Measurements from ENCODE around the gene KAZN.

Gene KAZN

DNA sequence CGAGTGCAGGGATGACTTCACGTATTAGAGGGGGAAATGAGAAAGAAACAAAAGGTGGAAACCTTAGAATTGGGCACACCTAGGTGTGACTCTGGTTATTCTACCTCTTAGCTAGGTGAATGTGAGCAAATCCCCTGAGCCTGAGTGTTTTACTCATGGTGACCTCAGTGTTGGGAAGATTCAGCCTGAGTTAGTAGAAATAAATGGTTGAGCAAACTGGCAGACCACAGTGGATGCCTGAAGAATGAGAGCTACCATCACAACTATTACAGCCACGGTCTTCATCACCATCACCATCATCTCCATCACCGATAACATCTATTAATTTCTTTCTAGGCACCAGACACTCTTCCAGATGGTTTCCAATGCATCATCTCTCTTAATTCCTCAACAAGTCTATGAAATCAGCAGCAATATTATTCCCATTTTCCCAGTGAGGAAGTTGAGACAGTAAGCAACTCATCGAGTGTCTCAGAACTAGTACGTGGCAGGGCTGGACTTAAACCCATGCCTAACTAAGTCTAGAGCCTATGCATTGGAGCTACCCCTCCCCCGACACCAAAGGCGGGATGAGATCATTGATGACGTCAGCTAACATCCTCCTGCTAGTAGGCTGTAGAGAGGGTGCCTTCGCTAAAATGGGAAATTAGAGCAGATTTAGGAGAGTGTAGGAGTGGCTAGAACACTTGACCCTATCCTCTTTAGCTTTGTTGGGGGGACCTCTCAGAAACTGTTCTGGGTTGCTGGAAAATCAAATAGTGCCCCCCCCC lies 7.9 kb upstream of the KAZN start (continued):
- TF ChIP-seq SCRT1 (tag by site-specific recombination; IDR thresholded peaks at IDR 0.05; ENCODE audit: borderline replicate concordance) (no peak), ZNF37A (tag by site-specific recombination; IDR thresholded peaks at IDR 0.05) (no peak), ZNF621 (tag by site-specific recombination; IDR thresholded peaks at IDR 0.05) (no peak), ZNF785 (tag by site-specific recombination; IDR thresholded peaks at IDR 0.05) (no peak), ZNF239 (tag by site-specific recombination; IDR thresholded peaks at IDR 0.05) (no peak), ZNF792 (tag by site-specific recombination; IDR thresholded peaks at IDR 0.05) (no peak), RBAK (tag by site-specific recombination; IDR thresholded peaks at IDR 0.05) (no peak), ZSCAN30 (tag by site-specific recombination; IDR thresholded peaks at IDR 0.05) (no peak), PRDM1 (tag by site-specific recombination; IDR thresholded peaks at IDR 0.05) (no peak), ZNF624 (tag by site-specific recombination; IDR thresholded peaks at IDR 0.05) (no peak), ZNF645 (tag by site-specific recombination; IDR thresholded peaks at IDR 0.05) (no peak), ZNF48 (tag by site-specific recombination; IDR thresholded peaks at IDR 0.05) (no peak), ZNF521 (tag by site-specific recombination; IDR thresholded peaks at IDR 0.05) (no peak), ZSCAN5A (tag by site-specific recombination; IDR thresholded peaks at IDR 0.05) (no peak), INSM2 (tag by site-specific recombination; IDR thresholded peaks at IDR 0.05) (0 out of 2 replicates have a peak, but pooled peaks have one; percentile 30), ZNF791 (tag by site-specific recombination; IDR thresholded peaks at IDR 0.05) (no peak), ZNF223 (tag by site-specific recombination; IDR thresholded peaks at IDR 0.05) (no peak), ZNF121 (tag by site-specific recombination; IDR thresholded peaks at IDR 0.05) (no peak), OSR2 (tag by site-specific recombination; IDR thresholded peaks at IDR 0.05) (no peak), ZNF449 (tag by site-specific recombination; IDR thresholded peaks at IDR 0.05) (no peak), ZNF24 (tag by site-specific recombination; IDR thresholded peaks at IDR 0.05) (0 out of 2 replicates have a peak, but pooled peaks have one; percentile 49), ZNF501 (tag by site-specific recombination; IDR thresholded peaks at IDR 0.05) (no peak), HOXC10 (CRISPR knock-in tag; IDR thresholded peaks at IDR 0.05) (no peak), ZNF561 (tag by site-specific recombination; IDR thresholded peaks at IDR 0.05; ENCODE audit: borderline replicate concordance) (no peak), BCL11A (tag by site-specific recombination; IDR thresholded peaks at IDR 0.05; ENCODE audit: low read depth) (no peak), ZNF530 (tag by site-specific recombination; IDR thresholded peaks at IDR 0.05; ENCODE audit: low read depth) (no peak), HOXA7 (CRISPR knock-in tag; IDR thresholded peaks at IDR 0.05; ENCODE audit: borderline replicate concordance) (no peak), SCRT2 (tag by site-specific recombination; IDR thresholded peaks at IDR 0.05) (peak; percentile 47; the same call in 1 of the 2 replicates), ZFP3 (tag by site-specific recombination; IDR thresholded peaks at IDR 0.05; ENCODE audit: low read depth) (no peak), YY1 (tag by site-specific recombination; IDR thresholded peaks at IDR 0.05) (no peak), ZNF768 (tag by site-specific recombination; IDR thresholded peaks at IDR 0.05) (no peak), SP7 (tag by site-specific recombination; IDR thresholded peaks at IDR 0.05) (peak; percentile 52; the same call in 1 of the 2 replicates), ZNF133 (tag by site-specific recombination; IDR thresholded peaks at IDR 0.05) (no peak), ZNF335 (tag by site-specific recombination; conservative IDR thresholded peaks at IDR 0.05) (peak; percentile 61)
- TF ChIP-seq, protein P1, sequence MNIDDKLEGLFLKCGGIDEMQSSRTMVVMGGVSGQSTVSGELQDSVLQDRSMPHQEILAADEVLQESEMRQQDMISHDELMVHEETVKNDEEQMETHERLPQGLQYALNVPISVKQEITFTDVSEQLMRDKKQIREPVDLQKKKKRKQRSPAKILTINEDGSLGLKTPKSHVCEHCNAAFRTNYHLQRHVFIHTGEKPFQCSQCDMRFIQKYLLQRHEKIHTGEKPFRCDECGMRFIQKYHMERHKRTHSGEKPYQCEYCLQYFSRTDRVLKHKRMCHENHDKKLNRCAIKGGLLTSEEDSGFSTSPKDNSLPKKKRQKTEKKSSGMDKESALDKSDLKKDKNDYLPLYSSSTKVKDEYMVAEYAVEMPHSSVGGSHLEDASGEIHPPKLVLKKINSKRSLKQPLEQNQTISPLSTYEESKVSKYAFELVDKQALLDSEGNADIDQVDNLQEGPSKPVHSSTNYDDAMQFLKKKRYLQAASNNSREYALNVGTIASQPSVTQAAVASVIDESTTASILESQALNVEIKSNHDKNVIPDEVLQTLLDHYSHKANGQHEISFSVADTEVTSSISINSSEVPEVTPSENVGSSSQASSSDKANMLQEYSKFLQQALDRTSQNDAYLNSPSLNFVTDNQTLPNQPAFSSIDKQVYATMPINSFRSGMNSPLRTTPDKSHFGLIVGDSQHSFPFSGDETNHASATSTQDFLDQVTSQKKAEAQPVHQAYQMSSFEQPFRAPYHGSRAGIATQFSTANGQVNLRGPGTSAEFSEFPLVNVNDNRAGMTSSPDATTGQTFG (tag by site-specific recombination; IDR thresholded peaks at IDR 0.05; ENCODE audit: borderline replicate concordance) = no peak

All from HEK293 (cell line).